HL-60 (cell line): ENCODE results near the gene ELMO1.

Experiments
- GABPA ChIP-seq: IDR thresholded peaks from 2 replicates; pipeline ENCODE4 v1.6.1; 2012; ENCODE audit warnings: low read depth
- POLR2AphosphoS5 ChIP-seq: IDR thresholded peaks from 2 replicates; pipeline ENCODE4 v1.6.1; 2012; ENCODE audit warnings: low read depth
- TF ChIP-seq, protein P1 (sequence below): IDR thresholded peaks from one replicate; pipeline ENCODE4 v1.5.1; 2011; ENCODE audit warnings: low read length, control low read depth, inconsistent platforms; ENCODE audit not compliant: insufficient read depth

DNA sequence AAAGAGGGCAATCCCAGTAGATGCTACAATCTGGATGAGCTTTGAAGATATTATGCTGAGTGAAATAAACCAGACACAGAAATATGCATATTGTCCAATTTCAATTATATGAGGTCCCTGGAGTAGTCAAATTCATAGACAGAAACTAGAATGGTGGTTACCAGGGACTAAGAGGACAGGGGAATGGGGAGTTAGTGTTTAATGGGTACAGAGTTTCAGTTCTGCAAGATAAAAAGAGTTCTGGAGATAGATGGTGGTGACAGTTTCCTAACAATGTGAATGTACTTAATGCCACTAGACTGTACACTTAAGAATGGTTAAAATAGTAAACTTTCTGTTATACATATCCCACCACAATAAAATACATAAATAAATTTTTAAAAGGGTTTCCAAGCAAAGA lies 236.6 kb downstream of the ELMO1 start:
- TF ChIP-seq, protein P1, sequence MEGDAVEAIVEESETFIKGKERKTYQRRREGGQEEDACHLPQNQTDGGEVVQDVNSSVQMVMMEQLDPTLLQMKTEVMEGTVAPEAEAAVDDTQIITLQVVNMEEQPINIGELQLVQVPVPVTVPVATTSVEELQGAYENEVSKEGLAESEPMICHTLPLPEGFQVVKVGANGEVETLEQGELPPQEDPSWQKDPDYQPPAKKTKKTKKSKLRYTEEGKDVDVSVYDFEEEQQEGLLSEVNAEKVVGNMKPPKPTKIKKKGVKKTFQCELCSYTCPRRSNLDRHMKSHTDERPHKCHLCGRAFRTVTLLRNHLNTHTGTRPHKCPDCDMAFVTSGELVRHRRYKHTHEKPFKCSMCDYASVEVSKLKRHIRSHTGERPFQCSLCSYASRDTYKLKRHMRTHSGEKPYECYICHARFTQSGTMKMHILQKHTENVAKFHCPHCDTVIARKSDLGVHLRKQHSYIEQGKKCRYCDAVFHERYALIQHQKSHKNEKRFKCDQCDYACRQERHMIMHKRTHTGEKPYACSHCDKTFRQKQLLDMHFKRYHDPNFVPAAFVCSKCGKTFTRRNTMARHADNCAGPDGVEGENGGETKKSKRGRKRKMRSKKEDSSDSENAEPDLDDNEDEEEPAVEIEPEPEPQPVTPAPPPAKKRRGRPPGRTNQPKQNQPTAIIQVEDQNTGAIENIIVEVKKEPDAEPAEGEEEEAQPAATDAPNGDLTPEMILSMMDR: no peak
- no peak for TF ChIP-seq POLR2AphosphoS5
- no peak for TF ChIP-seq GABPA
